OCI-LY3 (cell line): ENCODE measurements around the gene LARGE1.

Experiments used
- H2AFZ ChIP-seq: fragments of 200-600, 300-600 bp; shearing (Covaris generic); 2 replicates; pipeline ENCODE4 v1.6.0; 2014; ENCODE audit warnings: antibody characterized with exemption, low read depth, low read length
- H3K27ac ChIP-seq: fragments of 200-600, 300-600 bp; sonication (generic); 2 replicates; pipeline ENCODE4 v1.5.1; 2014; ENCODE audit warnings: mild to moderate bottlenecking, low read length, moderate library complexity, mixed read lengths
- H3K27me3 ChIP-seq: fragments of 200-600, 300-600 bp; sonication (generic); 2 replicates; pipeline ENCODE4 v1.6.1; 2014; ENCODE audit warnings: low read depth, low read length, mixed read lengths
- H3K36me3 ChIP-seq: fragments of 200-600, 300-600 bp; sonication (generic); replicated peaks from 2 replicates; pipeline ENCODE3; 2014; ENCODE audit warnings: low read depth, low read length, mixed read lengths
- H3K4me1 ChIP-seq: fragments of 300-600, 200-600 bp; sonication (generic); 2 replicates; pipeline ENCODE4 v1.6.1; 2014; ENCODE audit warnings: low read length, mixed read lengths
- H3K4me2 ChIP-seq: fragments of 200-600, 300-600 bp; sonication (generic); 2 replicates; pipeline ENCODE4 v1.6.1; 2014; ENCODE audit warnings: low read length, mixed read lengths
- H3K4me3 ChIP-seq: fragments of 300-600, 200-600 bp; sonication (generic); 2 replicates; pipeline ENCODE4 v1.5.1; 2014; ENCODE audit warnings: antibody characterized with exemption, mild to moderate bottlenecking, low read length, moderate library complexity
- H3K79me2 ChIP-seq: fragments of 300-600, 200-600 bp; shearing (Covaris generic); 2 replicates; pipeline ENCODE4 v1.6.1; 2014; ENCODE audit warnings: mild to moderate bottlenecking, low read length, mixed read lengths
- H3K9ac ChIP-seq: fragments of 300-600, 200-600 bp; shearing (Covaris generic); 2 replicates; pipeline ENCODE4 v1.6.0; 2014; ENCODE audit warnings: mild to moderate bottlenecking, low read length, moderate library complexity
- H3K9me3 ChIP-seq: fragments of 200-600, 300-600 bp; shearing (Covaris generic); 2 replicates; pipeline ENCODE4 v1.6.1; 2014; ENCODE audit warnings: low read length, mixed read lengths; ENCODE audit not compliant: insufficient read depth
- H4K20me1 ChIP-seq: fragments of 200-600, 300-600 bp; sonication (generic); 2 replicates; pipeline ENCODE4 v1.6.1; 2016; ENCODE audit warnings: low read length, mixed read lengths; ENCODE audit not compliant: insufficient read depth
- EZH2phosphoT487 ChIP-seq: fragments of 200-600 bp; shearing (Covaris generic); IDR thresholded peaks from 2 replicates; pipeline ENCODE4 v1.6.1; 2018; ENCODE audit warnings: antibody characterized with exemption, mixed run types, low read depth
- TF ChIP-seq, protein P1 (sequence below): fragments of 200-600, 300-600 bp; sonication (generic); IDR thresholded peaks from 2 replicates; pipeline ENCODE4 v1.5.1; 2014; ENCODE audit warnings: antibody characterized with exemption, low read length, low read depth

Gene LARGE1

DNA sequence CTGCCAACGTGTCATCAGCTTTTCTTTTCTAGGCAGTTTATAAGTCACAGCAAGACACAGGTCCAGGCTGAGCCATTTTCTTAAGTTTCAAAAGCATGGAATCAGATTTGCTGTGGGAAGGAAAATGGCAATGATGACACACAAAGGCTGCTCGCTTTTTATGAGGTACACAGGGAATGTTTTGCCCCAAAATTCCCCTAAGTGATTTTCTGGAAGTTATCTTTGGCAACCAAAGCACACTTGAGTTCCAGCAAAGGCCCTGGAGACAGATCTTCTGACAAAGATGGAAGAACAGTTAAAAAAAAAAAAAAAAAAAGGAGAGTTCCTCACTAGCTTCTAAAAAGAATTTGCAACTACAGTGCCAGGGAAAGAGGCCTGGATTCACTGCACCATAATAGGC lies 260.8 kb downstream of the LARGE1 start:
- H3K4me2 ChIP-seq, result no peak overlapping the region
- H3K9me3 ChIP-seq, result 0 out of 2 replicates have a peak, but pooled peaks cover 3% of the 10 kb centered on the region
- H3K79me2 ChIP-seq, result 0 out of 2 replicates have a peak, but pooled peaks cover 7% of the 10 kb centered on the region
- no peak overlapping the region for H2AFZ ChIP-seq
- TF ChIP-seq, protein P1, sequence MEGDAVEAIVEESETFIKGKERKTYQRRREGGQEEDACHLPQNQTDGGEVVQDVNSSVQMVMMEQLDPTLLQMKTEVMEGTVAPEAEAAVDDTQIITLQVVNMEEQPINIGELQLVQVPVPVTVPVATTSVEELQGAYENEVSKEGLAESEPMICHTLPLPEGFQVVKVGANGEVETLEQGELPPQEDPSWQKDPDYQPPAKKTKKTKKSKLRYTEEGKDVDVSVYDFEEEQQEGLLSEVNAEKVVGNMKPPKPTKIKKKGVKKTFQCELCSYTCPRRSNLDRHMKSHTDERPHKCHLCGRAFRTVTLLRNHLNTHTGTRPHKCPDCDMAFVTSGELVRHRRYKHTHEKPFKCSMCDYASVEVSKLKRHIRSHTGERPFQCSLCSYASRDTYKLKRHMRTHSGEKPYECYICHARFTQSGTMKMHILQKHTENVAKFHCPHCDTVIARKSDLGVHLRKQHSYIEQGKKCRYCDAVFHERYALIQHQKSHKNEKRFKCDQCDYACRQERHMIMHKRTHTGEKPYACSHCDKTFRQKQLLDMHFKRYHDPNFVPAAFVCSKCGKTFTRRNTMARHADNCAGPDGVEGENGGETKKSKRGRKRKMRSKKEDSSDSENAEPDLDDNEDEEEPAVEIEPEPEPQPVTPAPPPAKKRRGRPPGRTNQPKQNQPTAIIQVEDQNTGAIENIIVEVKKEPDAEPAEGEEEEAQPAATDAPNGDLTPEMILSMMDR, result no peak
- TF ChIP-seq EZH2phosphoT487, result no peak
- H3K27me3 ChIP-seq, result no peaks in the 10 kb centered on the region
- no peak overlapping the region for H3K9ac ChIP-seq
- 0 out of 2 replicates have a peak, but pooled peaks cover 4% of the 10 kb centered on the region for H3K4me1 ChIP-seq
- no peak overlapping the region for H3K27ac ChIP-seq
- H4K20me1 ChIP-seq, result 0 out of 2 replicates have a peak, but pooled peaks cover 9% of the 10 kb centered on the region
- H3K4me3 ChIP-seq, result no peak overlapping the region
- H3K36me3 ChIP-seq, result peaks cover 3% of the 10 kb centered on the region

GRCh38 chr22:33658775-33659174 lies 261.5 kb downstream of the LARGE1 start:
- Histone ChIP-seq H2AFZ (no peak overlapping the region), H3K9ac (no peak overlapping the region), H4K20me1 (0 out of 2 replicates have a peak, but pooled peaks cover 3% of the 10 kb centered on the region), H3K4me1 (0 out of 2 replicates have a peak, but pooled peaks cover 4% of the 10 kb centered on the region), H3K36me3 (peaks cover 3% of the 10 kb centered on the region), H3K79me2 (no peaks in the 10 kb centered on the region), H3K27ac (no peak overlapping the region), H3K27me3 (no peaks in the 10 kb centered on the region), H3K4me2 (no peak overlapping the region), H3K4me3 (no peak overlapping the region), H3K9me3 (0 out of 2 replicates have a peak, but pooled peaks cover 3% of the 10 kb centered on the region)
- no peak for TF ChIP-seq EZH2phosphoT487
- TF ChIP-seq, protein P1, result no peak

DNA sequence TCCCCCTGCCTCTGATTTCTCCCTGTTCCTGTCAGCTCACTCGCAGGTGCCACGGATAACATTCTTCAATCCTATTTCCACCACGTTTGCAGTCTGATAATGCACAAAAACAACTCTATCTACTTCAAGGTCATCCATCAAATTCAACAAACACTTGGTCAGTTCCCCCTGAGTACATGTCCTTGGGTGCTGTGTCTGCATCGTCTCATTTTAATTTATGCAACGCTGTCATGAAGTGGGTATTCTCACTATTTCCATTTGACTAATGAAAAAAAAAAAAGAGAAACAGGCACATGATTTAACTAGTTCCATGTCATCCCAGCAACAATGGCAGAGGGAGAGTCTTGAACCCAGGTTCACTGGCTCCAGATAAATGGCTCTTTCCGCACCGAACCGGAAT lies 262.6 kb downstream of the LARGE1 start:
- H3K9ac ChIP-seq, result no peak overlapping the region
- H3K4me3 ChIP-seq, result no peak overlapping the region
- 0 out of 2 replicates have a peak, but pooled peaks cover 3% of the 10 kb centered on the region for H3K9me3 ChIP-seq
- 0 out of 2 replicates have a peak, but pooled peaks cover 4% of the 10 kb centered on the region for H3K4me1 ChIP-seq
- TF ChIP-seq, protein P1, result no peak
- no peak for TF ChIP-seq EZH2phosphoT487
- H4K20me1 ChIP-seq, result 0 out of 2 replicates have a peak, but pooled peaks cover 10% of the 10 kb centered on the region
- no peaks in the 10 kb centered on the region for H3K79me2 ChIP-seq
- no peak overlapping the region for H3K4me2 ChIP-seq
- H3K36me3 ChIP-seq, result peaks cover 3% of the 10 kb centered on the region
- H3K27me3 ChIP-seq, result no peaks in the 10 kb centered on the region
- H3K27ac ChIP-seq, result no peak overlapping the region
- no peak overlapping the region for H2AFZ ChIP-seq

- Histone ChIP-seq H2AFZ (no peak overlapping the region), H3K27me3 (no peaks in the 10 kb centered on the region), H3K9me3 (0 out of 2 replicates have a peak, but pooled peaks cover 3% of the 10 kb centered on the region), H3K36me3 (peaks cover 3% of the 10 kb centered on the region), H3K4me3 (no peak overlapping the region), H3K4me1 (0 out of 2 replicates have a peak, but pooled peaks cover 4% of the 10 kb centered on the region), H3K27ac (no peak overlapping the region), H3K79me2 (no peaks in the 10 kb centered on the region), H3K9ac (no peak overlapping the region), H3K4me2 (no peak overlapping the region), H4K20me1 (0 out of 2 replicates have a peak, but pooled peaks cover 14% of the 10 kb centered on the region)
- TF ChIP-seq, protein P1, result no peak
- no peak for TF ChIP-seq EZH2phosphoT487
Observed at GRCh38 chr22:33656808-33657628, 263.3 kb downstream of the LARGE1 start.
